ENCODE results near the gene C2orf72. TPM values are rescaled to one million over a fixed set of nuclear protein-coding genes. Genes with fewer than 3 reads are reported as not detected.

The C2orf72 gene
- total RNA-seq, 1 experiment from 2014 or later: 3.2 TPM

DNA sequence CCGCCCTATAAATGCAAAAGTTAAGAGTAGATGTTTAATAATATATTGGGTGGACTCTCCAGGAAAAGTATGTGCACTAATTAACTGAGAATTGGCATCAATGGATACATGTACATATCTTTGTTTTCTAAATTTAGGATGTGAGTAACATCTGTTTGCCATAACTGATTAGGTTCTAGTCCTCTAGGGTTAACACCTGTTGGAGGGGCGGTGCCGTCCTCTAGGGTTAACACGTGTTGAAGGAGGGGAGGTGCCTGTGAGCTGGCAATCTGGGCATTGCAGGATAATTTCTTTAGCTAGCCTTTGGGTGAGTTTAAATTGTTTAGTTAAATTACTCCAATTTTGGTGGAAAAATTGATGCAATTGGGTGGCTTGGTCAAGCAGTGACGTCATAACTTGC is 56.6 kb downstream of the C2orf72 start:
- CTCF ChIA-PET: no interaction called here
- H3K4me3 ChIP-seq (ENCODE audit: low read depth in 2 of 2, low read length in 2 of 2): no peak overlapping the region
- H3K4me1 ChIP-seq (ENCODE audit: control insufficient read depth, insufficient read depth, low read length): peaks cover 5% of the 10 kb centered on the region; the same call in 1 of the 2 replicates
- TF ChIP-seq, protein P1, sequence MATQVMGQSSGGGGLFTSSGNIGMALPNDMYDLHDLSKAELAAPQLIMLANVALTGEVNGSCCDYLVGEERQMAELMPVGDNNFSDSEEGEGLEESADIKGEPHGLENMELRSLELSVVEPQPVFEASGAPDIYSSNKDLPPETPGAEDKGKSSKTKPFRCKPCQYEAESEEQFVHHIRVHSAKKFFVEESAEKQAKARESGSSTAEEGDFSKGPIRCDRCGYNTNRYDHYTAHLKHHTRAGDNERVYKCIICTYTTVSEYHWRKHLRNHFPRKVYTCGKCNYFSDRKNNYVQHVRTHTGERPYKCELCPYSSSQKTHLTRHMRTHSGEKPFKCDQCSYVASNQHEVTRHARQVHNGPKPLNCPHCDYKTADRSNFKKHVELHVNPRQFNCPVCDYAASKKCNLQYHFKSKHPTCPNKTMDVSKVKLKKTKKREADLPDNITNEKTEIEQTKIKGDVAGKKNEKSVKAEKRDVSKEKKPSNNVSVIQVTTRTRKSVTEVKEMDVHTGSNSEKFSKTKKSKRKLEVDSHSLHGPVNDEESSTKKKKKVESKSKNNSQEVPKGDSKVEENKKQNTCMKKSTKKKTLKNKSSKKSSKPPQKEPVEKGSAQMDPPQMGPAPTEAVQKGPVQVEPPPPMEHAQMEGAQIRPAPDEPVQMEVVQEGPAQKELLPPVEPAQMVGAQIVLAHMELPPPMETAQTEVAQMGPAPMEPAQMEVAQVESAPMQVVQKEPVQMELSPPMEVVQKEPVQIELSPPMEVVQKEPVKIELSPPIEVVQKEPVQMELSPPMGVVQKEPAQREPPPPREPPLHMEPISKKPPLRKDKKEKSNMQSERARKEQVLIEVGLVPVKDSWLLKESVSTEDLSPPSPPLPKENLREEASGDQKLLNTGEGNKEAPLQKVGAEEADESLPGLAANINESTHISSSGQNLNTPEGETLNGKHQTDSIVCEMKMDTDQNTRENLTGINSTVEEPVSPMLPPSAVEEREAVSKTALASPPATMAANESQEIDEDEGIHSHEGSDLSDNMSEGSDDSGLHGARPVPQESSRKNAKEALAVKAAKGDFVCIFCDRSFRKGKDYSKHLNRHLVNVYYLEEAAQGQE (IDR thresholded peaks at IDR 0.05; ENCODE audit: insufficient read depth in 1 of 2, low read depth in 2 of 2, low read length in 1 of 2): no peak
- TF ChIP-seq POLR2AphosphoS5 (IDR thresholded peaks at IDR 0.05; ENCODE audit: low read depth, low read length) (no peak), SIN3A (IDR thresholded peaks at IDR 0.05; ENCODE audit: borderline replicate concordance, insufficient read depth, low read depth, low read length) (no peak), TCF7L2 (IDR thresholded peaks at IDR 0.05; ENCODE audit: low read depth, low read length) (no peak)
- TF ChIP-seq, protein P2, sequence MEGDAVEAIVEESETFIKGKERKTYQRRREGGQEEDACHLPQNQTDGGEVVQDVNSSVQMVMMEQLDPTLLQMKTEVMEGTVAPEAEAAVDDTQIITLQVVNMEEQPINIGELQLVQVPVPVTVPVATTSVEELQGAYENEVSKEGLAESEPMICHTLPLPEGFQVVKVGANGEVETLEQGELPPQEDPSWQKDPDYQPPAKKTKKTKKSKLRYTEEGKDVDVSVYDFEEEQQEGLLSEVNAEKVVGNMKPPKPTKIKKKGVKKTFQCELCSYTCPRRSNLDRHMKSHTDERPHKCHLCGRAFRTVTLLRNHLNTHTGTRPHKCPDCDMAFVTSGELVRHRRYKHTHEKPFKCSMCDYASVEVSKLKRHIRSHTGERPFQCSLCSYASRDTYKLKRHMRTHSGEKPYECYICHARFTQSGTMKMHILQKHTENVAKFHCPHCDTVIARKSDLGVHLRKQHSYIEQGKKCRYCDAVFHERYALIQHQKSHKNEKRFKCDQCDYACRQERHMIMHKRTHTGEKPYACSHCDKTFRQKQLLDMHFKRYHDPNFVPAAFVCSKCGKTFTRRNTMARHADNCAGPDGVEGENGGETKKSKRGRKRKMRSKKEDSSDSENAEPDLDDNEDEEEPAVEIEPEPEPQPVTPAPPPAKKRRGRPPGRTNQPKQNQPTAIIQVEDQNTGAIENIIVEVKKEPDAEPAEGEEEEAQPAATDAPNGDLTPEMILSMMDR (IDR thresholded peaks at IDR 0.05): no peak
- no TSS peak for BruUV-seq (replicated peaks)
- ATAC-seq (no peak), DNase-seq (ENCODE audit: low read depth, low spot score) (no peak)
- POLR2A ChIA-PET: no interaction called here
- no peaks in the 10 kb centered on the region for H3K27me3 ChIP-seq (ENCODE audit: control insufficient read depth, insufficient read depth, low read length)
- intact Hi-C loops (cut with micrococcal nuclease; ENCODE audit: unreplicated experiment): no loop called here
- H3K36me3 ChIP-seq (ENCODE audit: control insufficient read depth, insufficient read depth, low read length): peaks cover 15% of the 10 kb centered on the region
- H3K27ac ChIP-seq (ENCODE audit: low read length): no peak overlapping the region
- no peaks in the 10 kb centered on the region for H3K9me3 ChIP-seq (ENCODE audit: control insufficient read depth, insufficient read depth, low read depth, low read length)
- in situ Hi-C loops (cut with HindIII; ENCODE audit: low pct_unique_long_range_greater_than_20kb, low sequenced_read_pairs): loop anchor here (10.0 kb wide), 1 partner anchor 51 kb away; no protein-coding TSS in a partner anchor

DNA sequence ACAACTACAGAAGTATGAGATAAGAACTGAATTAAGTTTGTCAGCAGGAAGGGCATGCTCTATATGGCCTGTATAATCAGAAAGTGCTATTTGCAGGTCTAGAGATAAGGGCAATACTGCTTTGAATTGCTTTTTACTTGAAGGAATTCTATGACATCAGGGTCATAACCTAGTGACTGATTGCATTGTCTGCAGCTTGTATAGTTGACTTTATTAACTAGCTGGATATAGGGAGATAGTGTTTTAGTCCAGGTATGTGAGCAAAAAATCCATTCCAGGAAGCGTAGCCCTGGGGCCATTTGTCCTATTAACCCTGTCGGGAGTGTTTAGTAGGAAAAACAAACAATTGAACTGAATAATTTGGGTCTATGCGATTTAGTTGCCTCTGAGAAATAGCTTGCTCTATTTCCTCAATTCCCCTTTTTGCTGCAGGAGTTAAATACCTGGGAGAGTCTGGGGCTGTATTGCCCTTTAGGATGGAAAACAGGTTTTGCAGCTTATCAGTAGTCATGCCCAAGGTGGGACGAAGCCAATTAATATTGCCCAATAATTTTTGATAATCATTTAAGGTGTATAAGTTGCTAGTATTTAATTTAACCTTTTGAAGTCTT is 57.5 kb downstream of the C2orf72 start:
- Histone ChIP-seq H3K4me3 (ENCODE audit: low read depth in 2 of 2, low read length in 2 of 2) (no peak overlapping the region), H3K9me3 (ENCODE audit: control insufficient read depth, insufficient read depth, low read depth, low read length) (peaks cover 8% of the 10 kb centered on the region; the same call in 1 of the 2 replicates), H3K4me1 (ENCODE audit: control insufficient read depth, insufficient read depth, low read length) (peaks cover 5% of the 10 kb centered on the region; the same call in 1 of the 2 replicates), H3K27ac (ENCODE audit: low read length) (no peak overlapping the region), H3K36me3 (ENCODE audit: control insufficient read depth, insufficient read depth, low read length) (peaks cover 11% of the 10 kb centered on the region), H3K27me3 (ENCODE audit: control insufficient read depth, insufficient read depth, low read length) (no peaks in the 10 kb centered on the region)
- POLR2A ChIA-PET: no interaction called here
- peak; percentile 79 for TF ChIP-seq TCF7L2 (IDR thresholded peaks at IDR 0.05; ENCODE audit: low read depth, low read length)
- TF ChIP-seq, protein P2 (IDR thresholded peaks at IDR 0.05): no peak
- DNase-seq (ENCODE audit: low read depth, low spot score) (no peak), ATAC-seq (peak; percentile 53; the same call in 1 of the 2 replicates)
- in situ Hi-C loops (cut with HindIII; ENCODE audit: low pct_unique_long_range_greater_than_20kb, low sequenced_read_pairs): loop anchor here (10.0 kb wide), 1 partner anchor 50 kb away; no protein-coding TSS in a partner anchor
- CTCF ChIA-PET: no interaction called here
- intact Hi-C loops (cut with micrococcal nuclease; ENCODE audit: unreplicated experiment): no loop called here
- no TSS peak for BruUV-seq (replicated peaks)

Other genes starting within 250 kb of the C2orf72 start
- gene ITM2C, start 172.6 kb upstream of the C2orf72 start, total RNA-seq (2021; ENCODE audit: unreplicated experiment): 114 TPM
- 0.08 TPM for gene GPR55, start 112.3 kb upstream of the C2orf72 start, total RNA-seq (2021; ENCODE audit: unreplicated experiment)
- not detected for gene SPATA3, start 41.4 kb upstream of the C2orf72 start, total RNA-seq (2021; ENCODE audit: unreplicated experiment)
- gene PSMD1, start 19.3 kb downstream of the C2orf72 start, total RNA-seq (2021; ENCODE audit: unreplicated experiment): 146 TPM
- gene HTR2B, start 87.5 kb downstream of the C2orf72 start, total RNA-seq (2021; ENCODE audit: unreplicated experiment): not detected
- gene ARMC9, start 161.1 kb downstream of the C2orf72 start, total RNA-seq (2021; ENCODE audit: unreplicated experiment): 42.7 TPM

All from Panc1 (cell line).